ENCODE results near the gene SEMA4A. TPM values are rescaled to one million over a fixed set of nuclear protein-coding genes. Genes with fewer than 3 reads are reported as not detected.

SEMA4A gene
- 10 to 100 TPM in 1 of 2 donors, 1 to 10 TPM in 1; 2.6 to 11.9 TPM for total RNA-seq

- WGBS, 2 donors: 28 to 52% methylated on average over 10 of the region's 10 CpGs
- H3K4me1 ChIP-seq: peaks cover 11% of the 10 kb centered on the region
- H3K36me3 ChIP-seq (replicated peaks in 1 of 2; ENCODE audit: insufficient read depth in 1 of 2, low read depth in 2 of 2): no peaks in the 10 kb centered on the region
- intact Hi-C loops (cut with DNase I): no loop called here
- DNase-seq (peak; percentile 57 to 77 (median 71)), ATAC-seq (peak; percentile 73)
- no peak for TF ChIP-seq CTCF (IDR thresholded peaks at IDR 0.05)
- TF ChIP-seq POLR2A (IDR thresholded peaks at IDR 0.05): peak in 1 of 3 donors; percentile 36
- H3K27ac ChIP-seq: peak within 1 kb of the TSS in 2 of 4 donors; percentile 31 to 40
- H3K27me3 ChIP-seq: no peaks in the 10 kb centered on the region
- H3K9me3 ChIP-seq: no peaks in the 10 kb centered on the region
- H3K4me3 ChIP-seq: no peak within 1 kb of the TSS
Observed at GRCh38 chr1:156153362-156153761, at the start of gene SEMA4A. SEMA4A (plus strand) TSS chr1:156153585; CDS start chr1:156154579, 994 bp downstream.

GRCh38 chr1:156104065-156104810 lies 49.1 kb upstream of the SEMA4A start:
- TF ChIP-seq POLR2A (IDR thresholded peaks at IDR 0.05) (no peak), CTCF (IDR thresholded peaks at IDR 0.05) (no peak)
- Histone ChIP-seq H3K4me1 (peaks cover 51% of the 10 kb centered on the region), H3K27me3 (no peaks in the 10 kb centered on the region), H3K9me3 (no peaks in the 10 kb centered on the region), H3K27ac (peak overlapping the region; percentile 89 to 98 (median 95)), H3K4me3 (no peak overlapping the region), H3K36me3 (replicated peaks in 1 of 2; ENCODE audit: insufficient read depth in 1 of 2, low read depth in 2 of 2) (no peaks in the 10 kb centered on the region)
- peak; percentile 49 for ATAC-seq
- 31 to 32% methylated on average over 15 of the region's 15 CpGs for WGBS, 2 donors
- peak; percentile 64 to 81 (median 72) for DNase-seq
- intact Hi-C loops (cut with DNase I): no loop called here

- no peak for ATAC-seq
- no peak for TF ChIP-seq POLR2A (IDR thresholded peaks at IDR 0.05)
- no peak for TF ChIP-seq CTCF (IDR thresholded peaks at IDR 0.05)
- peak overlapping the region; percentile 89 to 98 (median 95) for H3K27ac ChIP-seq
- intact Hi-C loops (cut with DNase I): no loop called here
- no peaks in the 10 kb centered on the region for H3K9me3 ChIP-seq
- H3K36me3 ChIP-seq (replicated peaks in 1 of 2; ENCODE audit: insufficient read depth in 1 of 2, low read depth in 2 of 2): no peaks in the 10 kb centered on the region
- DNase-seq: no peak
- H3K27me3 ChIP-seq: no peaks in the 10 kb centered on the region
- peaks cover 51% of the 10 kb centered on the region for H3K4me1 ChIP-seq
- H3K4me3 ChIP-seq: no peak overlapping the region
- 66 to 76% methylated on average over 8 to 11 of the region's 11 CpGs for WGBS, 2 donors
Observed at GRCh38 chr1:156104861-156105832, 48.2 kb upstream of the SEMA4A start.

- H3K4me3 ChIP-seq: no peak overlapping the region
- intact Hi-C loops (cut with DNase I): no loop called here
Observed at GRCh38 chr1:156106624-156107488, 46.5 kb upstream of the SEMA4A start.

More at GRCh38 chr1:156106624-156107488, 46.5 kb upstream of the SEMA4A start:
- ATAC-seq: peak; percentile 34
- H3K27me3 ChIP-seq: no peaks in the 10 kb centered on the region
- TF ChIP-seq POLR2A (IDR thresholded peaks at IDR 0.05) (no peak), CTCF (IDR thresholded peaks at IDR 0.05) (no peak)
- H3K4me1 ChIP-seq: peaks cover 43% of the 10 kb centered on the region
- H3K36me3 ChIP-seq (replicated peaks in 1 of 2; ENCODE audit: insufficient read depth in 1 of 2, low read depth in 2 of 2): no peaks in the 10 kb centered on the region
- no peaks in the 10 kb centered on the region for H3K9me3 ChIP-seq
- WGBS, 2 donors: 12 to 28% methylated on average over 7 to 10 of the region's 14 CpGs
- H3K27ac ChIP-seq: peak overlapping the region; percentile 89 to 98 (median 95)
- DNase-seq: peak in 3 of 4 donors; percentile 41 to 54 (median 50)

All from body of pancreas (tissue), 4 donors.